HepG2 (cell line): ENCODE data around the gene MYO10. TPM values are rescaled to one million over a fixed set of nuclear protein-coding genes. Genes with fewer than 3 reads are reported as not detected.
A peak's percentile ranks its signal among the peaks of the same experiment; 100 is the strongest.

Experiments used
- ATAC-seq: fragments of 200-7000 bp; cut with Tn5 transposase; 3 replicates; pipeline ENCODE4 v1.9.1; 2020; ENCODE audit warnings: mild to moderate bottlenecking, moderate library complexity
- BruUV-seq: library from RNA; stranded (reverse); fragments of 400-500 nt; replicated peaks from 2 replicates; lab custom pipeline; 2021; lab: Mats Ljungman, UMichigan
- CTCF ChIA-PET: fragments of 300-600 bp; formaldehyde crosslinking; extraction: SDS; loops from one replicate; lab custom pipeline; 2021; ENCODE audit warnings: low total read pairs, inconsistent platforms, low intra/inter-chr PET ratio; lab: Yijun Ruan, JAX
- POLR2A ChIA-PET: fragments of 350-600 bp; sonication (Branson Sonifier 250); formaldehyde crosslinking; loops from one replicate; lab custom pipeline; 2020; ENCODE audit warnings: antibody characterized with exemption, inconsistent platforms; lab: Yijun Ruan, JAX
- DNase-seq: peaks from one replicate; pipeline ENCODE4 v3.0.0-alpha.2; 2015; ENCODE audit warnings: low spot score
- FAIRE-seq: peaks from 3 replicates; lab custom pipeline; 2011; peaks lifted over from hg19 to GRCh38; lab: Jason Lieb, UNC
- H2AFZ ChIP-seq: one replicate; pipeline ENCODE4 v1.6.1; 2011; ENCODE audit warnings: low read length, inconsistent platforms
- H3K27ac ChIP-seq: fragments of 300-600 bp; 3 replicates; pipeline ENCODE4 v1.8.0; 2011; ENCODE audit warnings: mixed run types, mild to moderate bottlenecking, mixed read lengths, low read length, inconsistent platforms; ENCODE audit not compliant: insufficient read depth; ENCODE audit errors: extremely low read length
- H3K27me3 ChIP-seq, 2 experiments: fragments of 200-600 bp in 1 of 2; 2 replicates in 1 of 2; 3 replicates in 1 of 2; pipeline versions ENCODE4 v1.6.0 to v1.8.0; 2011; ENCODE audit warnings: low read length in 2 of 2, mild to moderate bottlenecking in 2 of 2, moderate library complexity in 2 of 2, inconsistent platforms in 1 of 2; ENCODE audit not compliant: insufficient read depth in 2 of 2, control insufficient read depth in 1 of 2
- H3K36me3 ChIP-seq, 2 experiments: fragments of 200-600 bp in 1 of 2; replicated peaks in 1 of 2; 2 replicates in 1 of 2; 3 replicates in 1 of 2; pipeline versions ENCODE4 v1.5.1 to v1.8.0; 2011; ENCODE audit warnings: low read length in 2 of 2, inconsistent platforms in 1 of 2; ENCODE audit not compliant: insufficient read depth in 2 of 2, control insufficient read depth in 1 of 2
- H3K4me1 ChIP-seq: 2 replicates; pipeline ENCODE4 v1.5.1; 2012; ENCODE audit warnings: low read length, inconsistent platforms; ENCODE audit not compliant: insufficient read depth
- H3K4me2 ChIP-seq: 2 replicates; pipeline ENCODE4 v1.6.0; 2011; ENCODE audit warnings: low read depth, low read length, inconsistent platforms
- H3K4me3 ChIP-seq, 3 experiments: fragments of 200-600 bp in 1 of 3; sonication (generic), shearing (Covaris generic) in 1 of 3; replicated peaks in 1 of 3; 2 replicates each; pipeline ENCODE4 v1.5.1; 2011 to 2016; ENCODE audit warnings: low read length in 3 of 3, inconsistent platforms in 2 of 3, low read depth in 2 of 3, mild to moderate bottlenecking in 2 of 3, control low read depth in 1 of 3, mixed read lengths in 1 of 3; ENCODE audit not compliant: insufficient read depth in 1 of 3
- H3K79me2 ChIP-seq: one replicate; pipeline ENCODE4 v1.6.1; 2011; ENCODE audit warnings: low read length, inconsistent platforms; ENCODE audit not compliant: insufficient read depth
- H3K9ac ChIP-seq: 2 replicates; pipeline ENCODE4 v1.6.0; 2011; ENCODE audit warnings: mild to moderate bottlenecking, low read depth, low read length, inconsistent platforms; ENCODE audit not compliant: insufficient read depth
- H3K9me3 ChIP-seq: 2 replicates; pipeline ENCODE4 v1.5.1; 2012; ENCODE audit warnings: mild to moderate bottlenecking, low read length
- H4K20me1 ChIP-seq: 2 replicates; pipeline ENCODE4 v1.6.0; 2011; ENCODE audit warnings: inconsistent platforms, mild to moderate bottlenecking, low read length, moderate library complexity; ENCODE audit not compliant: insufficient read depth
- ATAD3A ChIP-seq: sonication (generic); formaldehyde crosslinking; IDR thresholded peaks from 2 replicates; pipeline ENCODE4 v1.4.0; 2020; ENCODE audit warnings: missing genetic modification reagents
- EP300 ChIP-seq, 3 experiments: sonication (generic) in 1 of 3; formaldehyde crosslinking in 1 of 3; IDR thresholded peaks; 2 replicates each; pipeline versions ENCODE4 v1.5.1 to v1.6.1; 2011 to 2020; ENCODE audit warnings: low read depth in 2 of 3, low read length in 2 of 3, borderline replicate concordance in 1 of 3, improper control_type of control experiment in 1 of 3, mild to moderate bottlenecking in 1 of 3, missing genetic modification reagents in 1 of 3, moderate library complexity in 1 of 3
- EZH2 ChIP-seq: conservative IDR thresholded peaks from 2 replicates; pipeline ENCODE4 v1.6.1; 2012; ENCODE audit warnings: mild to moderate bottlenecking, low read depth, low read length, moderate library complexity
- FOXC1 ChIP-seq: sonication (generic); formaldehyde crosslinking; IDR thresholded peaks from 2 replicates; pipeline ENCODE4 v1.8.0; 2022; ENCODE audit warnings: mild to moderate bottlenecking, missing genetic modification reagents, borderline replicate concordance
- HNRNPK ChIP-seq: fragments of 200-400 bp; formaldehyde crosslinking; IDR thresholded peaks from 2 replicates; pipeline ENCODE4 v1.6.1; 2018; ENCODE audit warnings: low read length, low read depth, moderate library complexity, mild to moderate bottlenecking; ENCODE audit not compliant: poor library complexity, severe bottlenecking
- JDP2 ChIP-seq: sonication (generic); formaldehyde crosslinking; IDR thresholded peaks from 2 replicates; pipeline ENCODE4 v1.8.1; 2022; ENCODE audit warnings: missing genetic modification reagents, borderline replicate concordance
- PHB2 ChIP-seq: fragments of 450-650 bp; IDR thresholded peaks from 2 replicates; pipeline ENCODE4 v1.6.1; 2018; ENCODE audit not compliant: partially characterized antibody
- SAFB2 ChIP-seq: sonication (generic); formaldehyde crosslinking; IDR thresholded peaks from 2 replicates; pipeline ENCODE4 v1.5.1; 2020; ENCODE audit warnings: missing genetic modification reagents, low read depth, mild to moderate bottlenecking, borderline replicate concordance
- TP53 ChIP-seq: sonication (generic); formaldehyde crosslinking; conservative IDR thresholded peaks from 2 replicates; pipeline ENCODE4 v1.4.0; 2020; ENCODE audit warnings: missing genetic modification reagents
- ZSCAN20 ChIP-seq: sonication (generic); formaldehyde crosslinking; IDR thresholded peaks from 2 replicates; pipeline ENCODE4 v1.4.0; 2020; ENCODE audit warnings: missing genetic modification reagents, mild to moderate bottlenecking, borderline replicate concordance
- WGBS: methylation state at CpG from one replicate; pipeline ENCODE4 v1.1.6; 2017; ENCODE audit warnings: low lambda C conversion rate; 5-methylcytosine and 5-hydroxymethylcytosine counted together
- in situ Hi-C: cut with HindIII; loops from 2 replicates; pipeline ENCODE4 v1.10.0; 2017; ENCODE audit warnings: low pct_unique_long_range_greater_than_20kb; ENCODE audit not compliant: extremely low pct_ligation_motif_present
- intact Hi-C: fragments of 100-400 bp; cut with micrococcal nuclease; formaldehyde crosslinking; loops from one replicate; pipeline ENCODE4 v1.10.0; 2022; ENCODE audit not compliant: unreplicated experiment
- polyA plus RNA-seq, 8 experiments: library from polyadenylated mRNA; depleted of rRNA in 3 of 8; stranded (reverse) in 7 of 8; unstranded in 1 of 8; fragments of >200 nt; fragmentation: Illumina TruSeq in 4 of 8; extraction: Trizol in 4 of 8; gene quantifications; 2 replicates each; pipeline versions ENCODE4 v1.2.1 to v1.2.3, GENCODE V29; 2011 to 2016; ENCODE audit warnings: low read depth in 4 of 8, missing spikeins in 1 of 8, mixed read lengths in 1 of 8; ENCODE audit not compliant: insufficient read depth in 1 of 8
- total RNA-seq, 5 experiments: library from RNA; depleted of rRNA; stranded (reverse); fragments of >200 nt; fragmentation: Illumina TruSeq; extraction: Trizol; gene quantifications; 2 replicates each; pipeline ENCODE4 v1.2.3, GENCODE V29; 2016; ENCODE audit warnings: low read depth in 1 of 5
- TF ChIP-seq, protein P1 (sequence below): sonication (generic); formaldehyde crosslinking; IDR thresholded peaks from 2 replicates; pipeline ENCODE4 v1.8.1; 2022; ENCODE audit warnings: low read depth, mild to moderate bottlenecking, missing genetic modification reagents

Gene MYO10
- total and polyA plus RNA-seq, 2 of the 13 experiments (the other 11 are each of a cell fraction or from before 2014, with no cell fraction given), result 4.5 to 14.0 TPM

DNA sequence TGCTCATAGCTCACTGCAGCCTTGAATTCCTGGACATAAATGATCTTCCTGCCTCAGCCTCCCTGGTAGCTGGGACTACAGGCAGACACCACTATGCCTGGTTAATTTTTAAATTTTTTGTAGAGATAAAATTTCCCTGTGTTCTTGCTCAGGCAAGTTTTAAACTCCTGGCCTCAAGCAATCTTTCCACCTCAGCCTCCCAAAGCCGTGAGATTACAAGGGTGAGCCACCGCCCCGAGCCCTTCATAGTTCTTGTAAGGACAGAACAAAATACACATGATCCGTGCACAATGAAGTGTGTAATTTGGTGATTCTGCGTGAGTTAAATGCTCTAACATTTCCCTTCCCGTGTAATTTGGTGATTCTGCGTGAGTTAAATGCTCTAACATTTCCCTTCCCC, 27.7 kb upstream of the MYO10 start:
- H2AFZ ChIP-seq, result no peak overlapping the region
- H3K4me2 ChIP-seq, result no peak overlapping the region
- 71% methylated on average over 7 of the region's 7 CpGs for WGBS
- no TSS peak for BruUV-seq
- no peak overlapping the region for H3K27ac ChIP-seq
- POLR2A ChIA-PET, result no interaction called here
- H3K79me2 ChIP-seq, result no peaks in the 10 kb centered on the region
- CTCF ChIA-PET, result no interaction called here
- ATAC-seq, result no peak
- no peak for FAIRE-seq
- in situ Hi-C loops, result no loop called here
- TF ChIP-seq HNRNPK (peak; percentile 18), EP300 (IDR thresholded peaks at IDR 0.05; ENCODE audit: low read depth in 2 of 2, low read length in 2 of 2) (no peak), EP300 (CRISPR knock-in tag; IDR thresholded peaks at IDR 0.05; ENCODE audit: borderline replicate concordance) (no peak)
- TF ChIP-seq, all 625 proteins: peak for 1
- Histone ChIP-seq H3K4me3 (no peak overlapping the region), H3K36me3 (no peaks in the 10 kb centered on the region), H3K27me3 (no peaks in the 10 kb centered on the region), H4K20me1 (no peaks in the 10 kb centered on the region), H3K4me1 (no peaks in the 10 kb centered on the region), H3K9me3 (no peaks in the 10 kb centered on the region), H3K9ac (no peak overlapping the region)
- intact Hi-C loops, result no loop called here
- no peak for DNase-seq

- no peak overlapping the region for H3K4me2 ChIP-seq
- no TSS peak for BruUV-seq
- ATAC-seq (no peak), DNase-seq (no peak)
- no peak for TF ChIP-seq JDP2
- TF ChIP-seq ZSCAN20, result no peak
- no peak for TF ChIP-seq FOXC1 (CRISPR knock-in tag)
- TF ChIP-seq SAFB2 (CRISPR knock-in tag), result no peak
- TF ChIP-seq TP53 (CRISPR knock-in tag), result no peak
- TF ChIP-seq PHB2, result no peak
- TF ChIP-seq, protein P1, sequence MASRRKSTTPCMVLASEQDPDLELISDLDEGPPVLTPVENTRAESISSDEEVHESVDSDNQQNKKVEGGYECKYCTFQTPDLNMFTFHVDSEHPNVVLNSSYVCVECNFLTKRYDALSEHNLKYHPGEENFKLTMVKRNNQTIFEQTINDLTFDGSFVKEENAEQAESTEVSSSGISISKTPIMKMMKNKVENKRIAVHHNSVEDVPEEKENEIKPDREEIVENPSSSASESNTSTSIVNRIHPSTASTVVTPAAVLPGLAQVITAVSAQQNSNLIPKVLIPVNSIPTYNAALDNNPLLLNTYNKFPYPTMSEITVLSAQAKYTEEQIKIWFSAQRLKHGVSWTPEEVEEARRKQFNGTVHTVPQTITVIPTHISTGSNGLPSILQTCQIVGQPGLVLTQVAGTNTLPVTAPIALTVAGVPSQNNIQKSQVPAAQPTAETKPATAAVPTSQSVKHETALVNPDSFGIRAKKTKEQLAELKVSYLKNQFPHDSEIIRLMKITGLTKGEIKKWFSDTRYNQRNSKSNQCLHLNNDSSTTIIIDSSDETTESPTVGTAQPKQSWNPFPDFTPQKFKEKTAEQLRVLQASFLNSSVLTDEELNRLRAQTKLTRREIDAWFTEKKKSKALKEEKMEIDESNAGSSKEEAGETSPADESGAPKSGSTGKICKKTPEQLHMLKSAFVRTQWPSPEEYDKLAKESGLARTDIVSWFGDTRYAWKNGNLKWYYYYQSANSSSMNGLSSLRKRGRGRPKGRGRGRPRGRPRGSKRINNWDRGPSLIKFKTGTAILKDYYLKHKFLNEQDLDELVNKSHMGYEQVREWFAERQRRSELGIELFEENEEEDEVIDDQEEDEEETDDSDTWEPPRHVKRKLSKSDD (CRISPR knock-in tag), result no peak
- TF ChIP-seq EZH2, result no peak
- no peak for TF ChIP-seq ATAD3A
- TF ChIP-seq, all 625 proteins: peak for 0
- CTCF ChIA-PET, result no interaction called here
- in situ Hi-C loops (no loop called here), intact Hi-C loops (no loop called here)
- Histone ChIP-seq H3K36me3 (no peaks in the 10 kb centered on the region), H3K27ac (no peak overlapping the region), H3K9me3 (no peaks in the 10 kb centered on the region), H3K4me3 (no peak overlapping the region), H2AFZ (no peak overlapping the region), H4K20me1 (no peaks in the 10 kb centered on the region), H3K4me1 (no peaks in the 10 kb centered on the region), H3K9ac (no peak overlapping the region), H3K27me3 (no peaks in the 10 kb centered on the region), H3K79me2 (no peaks in the 10 kb centered on the region)
- WGBS, result 23% methylated on average over 5 of the region's 7 CpGs
- POLR2A ChIA-PET, result no interaction called here
- FAIRE-seq, result no peak
Observed at GRCh38 chr5:16961131-16961530, 25.0 kb upstream of the MYO10 start.
